ENCODE data around the gene NMNAT3. TPM values are rescaled to one million over a fixed set of nuclear protein-coding genes. Genes with fewer than 3 reads are reported as not detected.

Gene NMNAT3
- total and polyA plus RNA-seq, 4 donors, result 1.9 to 19.7 (median 2.9) TPM

- 90% methylated on average over 1 of the region's 1 CpG for WGBS
- Histone ChIP-seq H3K9me3 (ENCODE audit: control insufficient read depth in 4 of 4, low read length in 3 of 4) (no peaks in the 10 kb centered on the region), H3K4me1 (ENCODE audit: control insufficient read depth in 4 of 4, insufficient read depth in 4 of 4, low read length in 3 of 4) (no peaks in the 10 kb centered on the region), H3K36me3 (ENCODE audit: control insufficient read depth in 4 of 4, insufficient read depth in 3 of 4, low read depth in 1 of 4, low read length in 3 of 4) (peaks cover 0 to under 1% (median 0%) of the 10 kb centered on the region in 4 donors), H3K27ac (ENCODE audit: low read depth in 1 of 2, low read length in 2 of 2) (no peak overlapping the region), H3K4me3 (ENCODE audit: low read depth in 1 of 3, low read length in 3 of 3) (no peak overlapping the region), H3K27me3 (ENCODE audit: control insufficient read depth in 4 of 4, insufficient read depth in 4 of 4, low read length in 3 of 4) (no peaks in the 10 kb centered on the region), H3K9ac (ENCODE audit: low read depth in 1 of 2, low read length in 2 of 2) (no peak overlapping the region)
- TF ChIP-seq, protein P1, sequence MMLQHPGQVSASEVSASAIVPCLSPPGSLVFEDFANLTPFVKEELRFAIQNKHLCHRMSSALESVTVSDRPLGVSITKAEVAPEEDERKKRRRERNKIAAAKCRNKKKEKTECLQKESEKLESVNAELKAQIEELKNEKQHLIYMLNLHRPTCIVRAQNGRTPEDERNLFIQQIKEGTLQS (IDR thresholded peaks at IDR 0.05), result no peak
- TF ChIP-seq YY1 (IDR thresholded peaks at IDR 0.05) (no peak), EGR1 (IDR thresholded peaks at IDR 0.05; ENCODE audit: low read depth in 2 of 2) (no peak), HNF4A (conservative IDR thresholded peaks at IDR 0.05) (no peak), SP1 (IDR thresholded peaks at IDR 0.05) (no peak), NR2F2 (IDR thresholded peaks at IDR 0.05) (no peak), TAF1 (conservative IDR thresholded peaks at IDR 0.05) (no peak), HNF4G (IDR thresholded peaks at IDR 0.05) (no peak), RAD21 (IDR thresholded peaks at IDR 0.05) (no peak), FOXA1 (IDR thresholded peaks at IDR 0.05) (no peak), REST (IDR thresholded peaks at IDR 0.05) (no peak), RXRA (IDR thresholded peaks at IDR 0.05) (no peak), JUND (IDR thresholded peaks at IDR 0.05) (no peak)
- TF ChIP-seq, protein P2, sequence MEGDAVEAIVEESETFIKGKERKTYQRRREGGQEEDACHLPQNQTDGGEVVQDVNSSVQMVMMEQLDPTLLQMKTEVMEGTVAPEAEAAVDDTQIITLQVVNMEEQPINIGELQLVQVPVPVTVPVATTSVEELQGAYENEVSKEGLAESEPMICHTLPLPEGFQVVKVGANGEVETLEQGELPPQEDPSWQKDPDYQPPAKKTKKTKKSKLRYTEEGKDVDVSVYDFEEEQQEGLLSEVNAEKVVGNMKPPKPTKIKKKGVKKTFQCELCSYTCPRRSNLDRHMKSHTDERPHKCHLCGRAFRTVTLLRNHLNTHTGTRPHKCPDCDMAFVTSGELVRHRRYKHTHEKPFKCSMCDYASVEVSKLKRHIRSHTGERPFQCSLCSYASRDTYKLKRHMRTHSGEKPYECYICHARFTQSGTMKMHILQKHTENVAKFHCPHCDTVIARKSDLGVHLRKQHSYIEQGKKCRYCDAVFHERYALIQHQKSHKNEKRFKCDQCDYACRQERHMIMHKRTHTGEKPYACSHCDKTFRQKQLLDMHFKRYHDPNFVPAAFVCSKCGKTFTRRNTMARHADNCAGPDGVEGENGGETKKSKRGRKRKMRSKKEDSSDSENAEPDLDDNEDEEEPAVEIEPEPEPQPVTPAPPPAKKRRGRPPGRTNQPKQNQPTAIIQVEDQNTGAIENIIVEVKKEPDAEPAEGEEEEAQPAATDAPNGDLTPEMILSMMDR (IDR thresholded peaks at IDR 0.05; ENCODE audit: low read depth, low read length, missing input control), result no peak
- TF ChIP-seq, protein P3, sequence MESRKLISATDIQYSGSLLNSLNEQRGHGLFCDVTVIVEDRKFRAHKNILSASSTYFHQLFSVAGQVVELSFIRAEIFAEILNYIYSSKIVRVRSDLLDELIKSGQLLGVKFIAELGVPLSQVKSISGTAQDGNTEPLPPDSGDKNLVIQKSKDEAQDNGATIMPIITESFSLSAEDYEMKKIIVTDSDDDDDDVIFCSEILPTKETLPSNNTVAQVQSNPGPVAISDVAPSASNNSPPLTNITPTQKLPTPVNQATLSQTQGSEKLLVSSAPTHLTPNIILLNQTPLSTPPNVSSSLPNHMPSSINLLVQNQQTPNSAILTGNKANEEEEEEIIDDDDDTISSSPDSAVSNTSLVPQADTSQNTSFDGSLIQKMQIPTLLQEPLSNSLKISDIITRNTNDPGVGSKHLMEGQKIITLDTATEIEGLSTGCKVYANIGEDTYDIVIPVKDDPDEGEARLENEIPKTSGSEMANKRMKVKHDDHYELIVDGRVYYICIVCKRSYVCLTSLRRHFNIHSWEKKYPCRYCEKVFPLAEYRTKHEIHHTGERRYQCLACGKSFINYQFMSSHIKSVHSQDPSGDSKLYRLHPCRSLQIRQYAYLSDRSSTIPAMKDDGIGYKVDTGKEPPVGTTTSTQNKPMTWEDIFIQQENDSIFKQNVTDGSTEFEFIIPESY (IDR thresholded peaks at IDR 0.05), result no peak
- no peak for DNase-seq (ENCODE audit: low spot score)
Measured at GRCh38 chr3:139640456-139640855, 37.3 kb downstream of the NMNAT3 start.

- no peak overlapping the region for H3K4me3 ChIP-seq (ENCODE audit: low read depth in 1 of 3, low read length in 3 of 3)
- H3K9ac ChIP-seq (ENCODE audit: low read depth in 1 of 2, low read length in 2 of 2), result no peak overlapping the region
- no peaks in the 10 kb centered on the region for H3K9me3 ChIP-seq (ENCODE audit: control insufficient read depth in 4 of 4, low read length in 3 of 4)
- H3K36me3 ChIP-seq (ENCODE audit: control insufficient read depth in 4 of 4, insufficient read depth in 3 of 4, low read depth in 1 of 4, low read length in 3 of 4), result no peaks in the 10 kb centered on the region
- no peaks in the 10 kb centered on the region for H3K27me3 ChIP-seq (ENCODE audit: control insufficient read depth in 4 of 4, insufficient read depth in 4 of 4, low read length in 3 of 4)
- no peak for DNase-seq (ENCODE audit: low spot score)
- H3K27ac ChIP-seq (ENCODE audit: low read depth in 1 of 2, low read length in 2 of 2), result no peak overlapping the region
- no peaks in the 10 kb centered on the region for H3K4me1 ChIP-seq (ENCODE audit: control insufficient read depth in 4 of 4, insufficient read depth in 4 of 4, low read length in 3 of 4)
- 75% methylated on average over 1 of the region's 1 CpG for WGBS
- TF ChIP-seq SP1 (IDR thresholded peaks at IDR 0.05) (no peak), TAF1 (conservative IDR thresholded peaks at IDR 0.05) (no peak), HNF4G (IDR thresholded peaks at IDR 0.05) (no peak), FOXA2 (IDR thresholded peaks at IDR 0.05) (no peak), REST (IDR thresholded peaks at IDR 0.05) (no peak), YY1 (IDR thresholded peaks at IDR 0.05) (no peak), FOXA1 (IDR thresholded peaks at IDR 0.05) (no peak), MAX (IDR thresholded peaks at IDR 0.05) (no peak), JUND (IDR thresholded peaks at IDR 0.05) (no peak), HNF4A (conservative IDR thresholded peaks at IDR 0.05) (no peak), RXRA (IDR thresholded peaks at IDR 0.05) (no peak), NR2F2 (IDR thresholded peaks at IDR 0.05) (no peak), GABPA (IDR thresholded peaks at IDR 0.05 in 1 of 2, conservative IDR thresholded peaks at IDR 0.05 in 1 of 2) (no peak)
- TF ChIP-seq, protein P1 (IDR thresholded peaks at IDR 0.05), result no peak
- TF ChIP-seq, protein P3 (IDR thresholded peaks at IDR 0.05), result no peak
Measured at GRCh38 chr3:139639662-139640061, 38.1 kb downstream of the NMNAT3 start.
